ENCODE measurements around the gene RNF214. TPM values are rescaled to one million over a fixed set of nuclear protein-coding genes. Genes with fewer than 3 reads are reported as not detected.

The RNF214 gene
- total and polyA plus RNA-seq, 2 of the 4 experiments (the other 2 are of a cell fraction), result 7.9 to 14.8 TPM

GRCh38 chr11:117269856-117270255, 37.4 kb downstream of the RNF214 start:
- no peak overlapping the region for H4K5ac ChIP-seq (ENCODE audit: low read depth, low read length)
- no peak overlapping the region for H4K91ac ChIP-seq (ENCODE audit: insufficient read depth, low read depth, low read length)
- in situ Hi-C loops (cut with MboI; ENCODE audit: low sequenced_read_pairs) (no loop called here), dilution Hi-C loops (cut with HindIII; ENCODE audit: low sequenced_read_pairs, unreplicated experiment) (no loop called here), intact Hi-C loops (cut with micrococcal nuclease) (no loop called here)
- no peak overlapping the region for H3K18ac ChIP-seq (ENCODE audit: low read depth, low read length)
- H3K4ac ChIP-seq (ENCODE audit: low read depth, low read length), result no peak overlapping the region
- no peaks in the 10 kb centered on the region; the same call in 1 of the 2 replicates for H4K20me1 ChIP-seq (ENCODE audit: insufficient read depth, low read length)
- no peaks in the 10 kb centered on the region for H3K27me3 ChIP-seq (ENCODE audit: control insufficient read depth, insufficient read depth, low read length)
- H2AFZ ChIP-seq (replicated peaks; ENCODE audit: low read length, poor library complexity), result no peak overlapping the region
- no peak overlapping the region for H3K14ac ChIP-seq (replicated peaks; ENCODE audit: low read depth, low read length)
- no peak for TF ChIP-seq RAD21 (IDR thresholded peaks at IDR 0.05; ENCODE audit: low read length)
- TF ChIP-seq RFX5 (IDR thresholded peaks at IDR 0.05; ENCODE audit: low read depth, low read length), result no peak
- TF ChIP-seq SMC3 (IDR thresholded peaks at IDR 0.05; ENCODE audit: low read depth, low read length), result no peak
- no peak for TF ChIP-seq CHD1 (IDR thresholded peaks at IDR 0.05; ENCODE audit: low read depth, low read length)
- no peak for TF ChIP-seq USF2 (IDR thresholded peaks at IDR 0.05; ENCODE audit: low read depth, low read length)
- no peak for TF ChIP-seq MXI1 (IDR thresholded peaks at IDR 0.05; ENCODE audit: borderline replicate concordance, low read depth, low read length)
- TF ChIP-seq CEBPB (IDR thresholded peaks at IDR 0.05; ENCODE audit: low read depth, low read length), result no peak
- TF ChIP-seq POLR2A (IDR thresholded peaks at IDR 0.05; ENCODE audit: low read depth, low read length), result no peak
- TF ChIP-seq MAFK (IDR thresholded peaks at IDR 0.05; ENCODE audit: low read depth, low read length), result no peak
- TF ChIP-seq ELK1 (IDR thresholded peaks at IDR 0.05; ENCODE audit: borderline replicate concordance, low read depth, low read length), result no peak
- no peak for TF ChIP-seq MAZ (IDR thresholded peaks at IDR 0.05; ENCODE audit: borderline replicate concordance, low read depth, low read length)
- TF ChIP-seq NFE2L2 (IDR thresholded peaks at IDR 0.05; ENCODE audit: low read depth, low read length), result no peak
- TF ChIP-seq RCOR1 (IDR thresholded peaks at IDR 0.05; ENCODE audit: insufficient replicate concordance, low read length), result no peak
- no peak for TF ChIP-seq BHLHE40 (IDR thresholded peaks at IDR 0.05; ENCODE audit: low read depth, low read length)
- H3K9me1 ChIP-seq (ENCODE audit: insufficient read depth, low read length), result no peaks in the 10 kb centered on the region
- no TSS peak for BruUV-seq (replicated peaks)
- no peak overlapping the region for H2BK120ac ChIP-seq (ENCODE audit: low read depth, low read length)
- H3K9ac ChIP-seq (ENCODE audit: low read depth, low read length), result no peak overlapping the region
- peaks cover 5% of the 10 kb centered on the region for H3K36me3 ChIP-seq (ENCODE audit: control insufficient read depth, insufficient read depth, low read length)
- no peak overlapping the region for H2BK15ac ChIP-seq (ENCODE audit: low read depth, low read length)
- H2AK9ac ChIP-seq (replicated peaks; ENCODE audit: low read depth, low read length, poor library complexity), result no peak overlapping the region
- POLR2A ChIA-PET (ENCODE audit: unreplicated experiment), result no interaction called here
- H3K23ac ChIP-seq (ENCODE audit: low read depth, low read length), result no peak overlapping the region
- H3K27ac ChIP-seq (ENCODE audit: insufficient read depth, low read length), result no peak overlapping the region
- ATAC-seq (ENCODE audit: low read depth) (no peak), DNase-seq (no peak)
- no peak overlapping the region for H2AK5ac ChIP-seq (ENCODE audit: low read depth, low read length)
- no peak overlapping the region for H3K4me2 ChIP-seq (ENCODE audit: low read depth, low read length)
- CTCF ChIA-PET, result no interaction called here
- no peak overlapping the region for H2BK5ac ChIP-seq (ENCODE audit: low read depth, low read length, poor library complexity, severe bottlenecking)
- H3K56ac ChIP-seq (ENCODE audit: extremely low read depth, insufficient read depth, low read length), result no peak overlapping the region
- no peak overlapping the region for H4K8ac ChIP-seq (ENCODE audit: low read depth in 2 of 2, low read length in 2 of 2)
- no CpG with 5 or more reads among the region's 2 CpGs for whole genome bisulfite sequencing, 2 experiments (ENCODE audit: extremely low coverage in 2 of 2, insufficient read length in 1 of 2)
- H2BK20ac ChIP-seq (ENCODE audit: low read depth, low read length), result no peak overlapping the region
- peaks cover 5 to 17% of the 10 kb centered on the region in 2 experiments; a peak in 3 of 4 replicates for H3K79me1 ChIP-seq (ENCODE audit: low read depth in 1 of 2, low read length in 2 of 2)
- no peaks in the 10 kb centered on the region; the same call in 1 of the 2 replicates for H3K9me3 ChIP-seq (ENCODE audit: control insufficient read depth, insufficient read depth, low read length)
- H3K4me1 ChIP-seq (ENCODE audit: control insufficient read depth, insufficient read depth, low read length), result peaks cover 4% of the 10 kb centered on the region
- no peak overlapping the region for H3K4me3 ChIP-seq (ENCODE audit: insufficient read depth, low read depth, low read length)
